ENCODE results near the gene MTHFR.

DNA sequence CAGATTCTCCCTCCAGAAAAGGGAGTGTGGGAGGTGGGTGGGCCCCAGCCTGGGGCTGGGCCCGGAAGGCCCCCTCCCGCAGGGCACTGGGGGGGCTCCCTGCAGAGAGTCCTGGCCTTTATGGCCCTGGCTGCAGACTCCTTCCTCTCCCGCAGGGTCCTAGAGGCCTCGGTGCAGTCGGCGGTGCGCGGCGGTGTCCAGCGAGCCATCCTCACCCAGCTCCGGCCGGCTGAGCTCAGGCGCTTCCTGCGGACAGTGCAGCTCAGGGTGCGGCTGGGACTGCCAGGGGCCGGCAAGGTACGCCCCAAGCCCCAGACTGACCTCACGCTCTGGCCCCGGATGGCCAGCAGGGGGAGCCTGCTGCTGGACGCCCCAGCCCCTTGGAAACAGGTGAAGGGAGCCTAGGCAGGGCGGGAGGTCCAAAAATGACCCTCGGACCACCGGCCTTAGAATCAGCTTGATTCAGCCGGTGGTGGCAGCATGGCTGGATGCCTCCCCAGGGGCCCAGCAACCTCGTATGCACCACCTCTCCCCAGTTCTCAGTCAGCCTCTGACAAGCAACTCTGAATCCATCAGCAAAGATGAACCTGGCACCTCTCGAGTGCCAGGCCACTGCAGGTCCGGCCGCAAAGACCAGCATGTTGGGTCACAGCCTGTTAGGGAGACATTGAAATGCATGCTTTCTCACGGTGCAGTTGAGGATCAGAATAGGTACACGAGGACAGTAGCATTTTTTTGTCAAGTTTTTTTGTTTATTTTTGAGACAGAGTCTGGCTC lies 20.6 kb downstream of the MTHFR start:
- TF ChIP-seq POLR2A (IDR thresholded peaks at IDR 0.05) = no peak
- TF ChIP-seq, protein P1, sequence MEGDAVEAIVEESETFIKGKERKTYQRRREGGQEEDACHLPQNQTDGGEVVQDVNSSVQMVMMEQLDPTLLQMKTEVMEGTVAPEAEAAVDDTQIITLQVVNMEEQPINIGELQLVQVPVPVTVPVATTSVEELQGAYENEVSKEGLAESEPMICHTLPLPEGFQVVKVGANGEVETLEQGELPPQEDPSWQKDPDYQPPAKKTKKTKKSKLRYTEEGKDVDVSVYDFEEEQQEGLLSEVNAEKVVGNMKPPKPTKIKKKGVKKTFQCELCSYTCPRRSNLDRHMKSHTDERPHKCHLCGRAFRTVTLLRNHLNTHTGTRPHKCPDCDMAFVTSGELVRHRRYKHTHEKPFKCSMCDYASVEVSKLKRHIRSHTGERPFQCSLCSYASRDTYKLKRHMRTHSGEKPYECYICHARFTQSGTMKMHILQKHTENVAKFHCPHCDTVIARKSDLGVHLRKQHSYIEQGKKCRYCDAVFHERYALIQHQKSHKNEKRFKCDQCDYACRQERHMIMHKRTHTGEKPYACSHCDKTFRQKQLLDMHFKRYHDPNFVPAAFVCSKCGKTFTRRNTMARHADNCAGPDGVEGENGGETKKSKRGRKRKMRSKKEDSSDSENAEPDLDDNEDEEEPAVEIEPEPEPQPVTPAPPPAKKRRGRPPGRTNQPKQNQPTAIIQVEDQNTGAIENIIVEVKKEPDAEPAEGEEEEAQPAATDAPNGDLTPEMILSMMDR (IDR thresholded peaks at IDR 0.05) = peak; percentile 35 to 80 (median 55)

All from vagina (tissue), 2 donors.